GM12891 (cell line): ENCODE data around the gene TMEM131.
"Not testable (repeated sequence)": the region's sequence is repeated elsewhere in the genome, so short reads cannot be mapped to it uniquely, and the experiment has no call there.

Source experiments
- DNase-seq: peaks from one replicate; pipeline ENCODE4 v3.0.0; 2011; ENCODE audit warnings: low spot score; ENCODE audit not compliant: insufficient read length
- FAIRE-seq: peaks from 2 replicates; lab custom pipeline; 2011; peaks lifted over from hg19 to GRCh38; lab: Jason Lieb, UNC
- PAX5 ChIP-seq: IDR thresholded peaks from 2 replicates; pipeline ENCODE4 v1.6.1; 2011; ENCODE audit warnings: low read length, moderate library complexity, mild to moderate bottlenecking; ENCODE audit not compliant: insufficient read depth, severe bottlenecking
- POLR2A ChIP-seq: IDR thresholded peaks from 2 replicates; pipeline ENCODE4 v1.6.1; 2011; ENCODE audit warnings: low read depth, low read length, control low read depth
- POLR2AphosphoS5 ChIP-seq: IDR thresholded peaks from 2 replicates; pipeline ENCODE4 v1.6.1; 2011; ENCODE audit warnings: low read depth, low read length, control low read depth
- POU2F2 ChIP-seq: IDR thresholded peaks from 2 replicates; pipeline ENCODE4 v1.6.1; 2011; ENCODE audit warnings: low read depth, mild to moderate bottlenecking, control low read depth, low read length, moderate library complexity
- SPI1 ChIP-seq: IDR thresholded peaks from 2 replicates; pipeline ENCODE4 v1.6.1; 2011; ENCODE audit warnings: low read depth, low read length, control low read depth
- TAF1 ChIP-seq: IDR thresholded peaks from 2 replicates; pipeline ENCODE4 v1.6.1; 2011; ENCODE audit warnings: low read depth, low read length, control low read depth

The TMEM131 gene

DNA sequence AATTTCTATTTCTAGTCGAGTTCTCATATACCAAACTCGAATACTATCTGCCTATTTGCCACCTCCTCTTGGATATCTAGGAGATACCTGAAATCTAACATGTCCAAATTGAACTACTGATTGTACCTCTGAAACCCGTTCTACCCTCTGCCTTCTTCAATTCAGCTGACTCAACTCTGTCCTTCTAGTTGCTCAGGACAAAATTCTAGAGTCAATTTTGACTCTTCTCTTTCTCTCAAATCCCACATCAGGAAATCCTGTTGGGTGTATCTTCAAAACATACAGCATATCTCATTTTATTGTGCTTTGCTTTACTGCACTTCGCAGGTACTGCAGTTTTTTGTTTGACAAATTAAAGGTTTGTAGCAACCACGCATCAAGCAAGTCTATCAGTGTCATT is 144.6 kb downstream of the TMEM131 start:
- DNase-seq (no peak), FAIRE-seq (peak; percentile 5)
- TF ChIP-seq POU2F2 = no peak
- no peak for TF ChIP-seq TAF1
- TF ChIP-seq POLR2A = no peak
- no peak for TF ChIP-seq POLR2AphosphoS5
- TF ChIP-seq SPI1 = no peak
- TF ChIP-seq PAX5 = no peak

DNA sequence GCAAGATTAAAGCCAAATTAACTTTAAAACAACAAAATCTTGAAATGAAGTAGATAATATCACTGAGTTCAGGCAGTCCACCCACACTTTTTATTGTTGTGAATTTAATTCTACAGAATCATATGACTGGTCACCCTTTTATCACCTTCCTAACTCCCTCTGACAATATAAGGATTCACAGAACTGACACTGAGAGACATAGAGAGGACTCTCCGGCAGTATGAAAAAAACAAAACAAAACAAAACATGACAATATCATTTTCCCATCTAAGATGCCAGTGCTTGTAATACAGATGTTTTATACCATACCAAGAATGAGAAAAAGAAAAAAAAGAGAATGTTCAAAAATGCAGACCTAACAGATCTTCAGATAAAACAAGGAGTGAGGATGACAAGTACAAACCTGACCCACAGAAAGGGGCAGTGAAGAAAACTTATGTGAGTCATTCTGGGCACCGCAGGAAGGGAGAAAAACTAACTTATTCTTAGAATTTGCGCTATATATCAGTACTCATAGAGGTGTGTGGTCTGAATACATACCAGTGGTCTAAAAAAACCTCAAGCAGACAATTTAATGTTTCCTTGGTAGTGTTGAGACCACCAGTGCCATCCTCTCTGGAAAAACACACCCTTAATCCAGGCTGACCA is 145.7 kb downstream of the TMEM131 start:
- FAIRE-seq = no peak
- DNase-seq = no peak
- TF ChIP-seq POLR2A = no peak
- no peak for TF ChIP-seq TAF1
- no peak for TF ChIP-seq POU2F2
- no peak for TF ChIP-seq PAX5
- no peak for TF ChIP-seq SPI1
- TF ChIP-seq POLR2AphosphoS5 = no peak

DNA sequence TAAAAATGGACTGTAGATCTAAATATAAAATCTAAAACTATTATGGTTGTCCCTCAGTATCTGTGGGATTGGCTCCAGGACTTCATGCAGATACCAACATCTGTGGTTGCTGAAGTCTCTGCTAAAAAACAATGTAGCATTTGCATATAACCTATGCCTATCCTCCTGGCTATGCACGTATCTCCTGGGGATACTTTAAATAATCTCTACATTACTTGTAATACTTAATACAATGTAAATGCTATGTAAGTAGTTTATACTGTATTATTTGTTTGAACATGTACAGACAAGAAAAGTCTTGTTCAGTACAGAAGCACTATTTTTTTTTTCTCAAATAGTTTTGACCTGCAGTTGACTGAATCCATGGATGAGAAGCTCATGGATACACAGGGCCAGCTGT is 147.4 kb downstream of the TMEM131 start:
- TF ChIP-seq POU2F2 = no peak
- no peak for TF ChIP-seq POLR2AphosphoS5
- TF ChIP-seq SPI1 = no peak
- TF ChIP-seq POLR2A = no peak
- DNase-seq (no peak), FAIRE-seq (no peak)

DNA sequence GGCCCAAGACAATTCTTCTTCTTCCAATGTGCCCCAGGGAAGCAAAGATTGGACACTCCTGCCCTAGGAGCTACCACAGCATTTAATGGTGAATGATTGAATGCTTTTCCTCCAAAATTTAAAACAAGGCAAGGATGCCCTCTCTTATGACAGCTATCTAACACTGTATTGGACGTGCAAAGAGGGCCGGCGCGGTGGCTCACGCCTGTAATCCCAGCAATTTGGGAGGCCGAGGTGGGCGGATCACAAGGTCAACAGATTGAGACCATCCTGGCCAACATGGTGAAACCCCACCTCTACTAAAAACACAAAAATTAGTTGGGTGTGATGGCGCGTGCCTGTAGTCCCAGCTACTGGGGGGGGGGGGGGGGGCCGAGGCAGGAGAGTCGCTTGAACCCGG is 149.0 kb downstream of the TMEM131 start:
- DNase-seq, FAIRE-seq: not testable (repeated sequence)

DNA sequence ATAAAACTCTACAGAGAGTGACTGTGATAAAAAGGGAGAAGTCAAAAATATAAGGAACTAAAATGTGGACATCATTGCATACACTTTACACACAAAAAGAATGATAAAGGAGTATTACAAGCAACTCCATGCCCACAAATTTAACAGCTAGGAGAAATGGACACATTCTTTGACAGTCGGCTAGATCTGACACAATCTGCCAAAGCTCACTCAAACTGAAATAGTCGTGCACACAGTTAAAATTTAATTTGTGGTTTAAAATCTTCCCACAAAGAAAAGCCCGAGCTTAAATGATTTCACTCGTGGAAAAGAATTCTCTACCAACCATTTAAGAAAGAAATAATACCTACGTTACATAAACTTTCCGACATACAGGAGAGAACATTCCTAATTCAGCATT is 149.9 kb downstream of the TMEM131 start:
- no peak for FAIRE-seq
- no peak for DNase-seq
- TF ChIP-seq POLR2A = no peak
- TF ChIP-seq SPI1 = no peak

DNA sequence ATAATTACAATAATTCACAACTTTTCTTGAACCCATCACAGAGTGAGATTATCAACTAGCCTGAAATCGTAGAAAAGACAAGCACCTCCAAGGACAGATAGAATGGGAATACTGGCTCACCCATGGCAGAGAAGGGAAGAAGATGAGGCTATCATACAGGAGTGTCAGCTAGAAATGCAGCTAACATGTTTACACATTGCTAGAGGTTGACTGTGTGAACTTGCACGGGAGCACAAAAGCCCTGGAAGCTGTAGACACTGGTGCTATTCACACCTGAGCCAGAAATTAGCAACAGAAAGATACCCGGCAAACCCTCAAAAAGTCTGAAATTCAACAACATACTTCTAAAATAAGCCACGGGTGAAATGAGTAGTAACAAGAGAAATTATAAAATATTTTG is 150.6 kb downstream of the TMEM131 start:
- no peak for FAIRE-seq

DNA sequence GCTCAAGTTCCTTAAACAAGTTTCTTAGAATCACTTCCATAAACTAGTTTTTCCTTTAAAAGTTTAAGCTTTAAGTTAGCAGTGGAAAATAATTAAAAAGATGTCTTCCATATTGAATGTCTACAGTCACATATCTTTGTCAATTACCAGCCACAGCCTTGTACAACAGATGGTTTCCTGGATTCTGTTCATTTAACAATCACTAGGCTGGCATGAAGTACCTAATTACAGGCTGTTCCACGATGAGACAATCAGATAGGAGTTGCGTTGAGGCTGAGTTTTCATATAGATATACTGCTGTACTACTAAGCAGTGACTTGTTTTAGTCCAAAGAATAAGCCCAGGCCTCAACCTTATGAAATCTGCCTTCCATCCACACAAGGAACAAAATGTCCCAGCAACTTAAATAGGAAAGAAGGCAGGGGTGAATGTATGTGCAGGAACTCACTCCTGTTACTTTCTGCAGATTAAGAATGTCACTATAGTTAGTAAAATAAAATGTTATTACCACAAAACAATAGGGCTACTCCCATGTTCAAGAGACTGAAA is 151.4 kb downstream of the TMEM131 start:
- DNase-seq (no peak), FAIRE-seq (peak; percentile 9)
- TF ChIP-seq TAF1 (no peak), POLR2A (no peak), POU2F2 (no peak), SPI1 (no peak), POLR2AphosphoS5 (no peak)

More for the DNA sequence above, 150.6 kb downstream of the TMEM131 start:
- no peak for TF ChIP-seq POLR2AphosphoS5
- TF ChIP-seq PAX5 = no peak
- TF ChIP-seq POU2F2 = no peak
- no peak for TF ChIP-seq SPI1
- no peak for TF ChIP-seq POLR2A
- TF ChIP-seq TAF1 = no peak
- no peak for DNase-seq

DNA sequence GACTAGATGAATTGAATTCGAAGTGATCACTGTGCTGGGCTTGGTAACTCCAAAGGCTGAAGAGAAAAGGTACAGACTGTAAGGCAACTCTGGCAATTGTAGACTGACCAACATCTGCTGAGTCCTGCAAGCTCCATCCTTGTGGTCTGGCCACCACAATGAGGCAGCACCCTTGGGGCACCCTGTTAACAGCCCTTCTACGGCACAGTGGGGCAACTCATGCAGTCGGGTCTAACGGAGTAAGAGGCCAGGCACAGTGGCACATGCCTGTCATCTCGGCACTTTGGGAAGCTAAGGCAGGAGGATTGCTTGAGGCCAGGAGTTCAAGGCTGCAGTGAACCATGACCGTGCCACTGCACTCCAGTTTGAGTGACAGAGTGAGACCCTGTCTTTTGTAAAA is 155.6 kb downstream of the TMEM131 start:
- DNase-seq (no peak), FAIRE-seq (no peak)

DNA sequence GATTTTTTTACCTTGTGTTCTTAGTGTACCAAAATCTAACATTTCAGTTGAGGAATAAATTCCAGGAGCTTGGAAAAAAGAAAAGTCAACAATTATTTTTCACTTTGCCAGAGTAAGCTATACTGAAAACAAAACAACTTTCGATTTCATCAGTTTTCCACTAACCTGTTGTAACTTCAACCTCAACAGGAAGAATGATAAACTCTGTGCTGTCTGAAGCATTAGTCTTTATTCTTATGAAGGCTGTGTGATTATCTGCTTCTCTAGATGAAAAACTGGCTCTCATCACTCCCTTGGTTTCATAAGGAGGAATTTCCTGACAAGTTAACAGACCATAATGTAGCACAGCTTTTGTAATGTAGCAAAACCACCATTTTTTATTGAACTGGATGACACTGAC is 161.1 kb downstream of the TMEM131 start:
- TF ChIP-seq POU2F2 = no peak
- TF ChIP-seq TAF1 = no peak
- TF ChIP-seq POLR2AphosphoS5 = no peak
- TF ChIP-seq PAX5 = no peak
- TF ChIP-seq SPI1 = no peak
- TF ChIP-seq POLR2A = no peak
- no peak for FAIRE-seq
- no peak for DNase-seq

More for the DNA sequence above, 155.6 kb downstream of the TMEM131 start:
- TF ChIP-seq SPI1 (no peak), POLR2A (no peak), PAX5 (no peak), TAF1 (no peak), POU2F2 (no peak), POLR2AphosphoS5 (no peak)

DNA sequence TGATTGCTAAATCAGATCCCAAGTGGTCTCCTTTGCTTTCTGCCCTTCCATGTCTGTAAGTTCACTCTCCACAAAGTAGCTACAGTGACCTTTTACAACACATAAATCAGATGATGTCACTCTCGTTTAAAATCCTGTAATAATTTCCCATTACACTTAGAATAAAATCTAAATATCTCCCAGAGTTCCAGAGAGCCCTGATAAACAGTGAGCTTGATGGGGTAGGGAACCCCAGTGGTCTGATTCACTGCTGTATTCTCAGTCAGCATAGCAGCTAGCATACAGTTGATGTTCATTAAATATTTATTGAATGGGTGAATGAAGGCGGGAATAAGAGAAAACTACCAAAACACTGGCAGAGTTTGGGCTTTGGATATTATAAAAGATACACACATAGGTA is 164.6 kb downstream of the TMEM131 start:
- DNase-seq (no peak), FAIRE-seq (no peak)
- TF ChIP-seq PAX5 = no peak
- no peak for TF ChIP-seq POU2F2
- no peak for TF ChIP-seq POLR2A
- no peak for TF ChIP-seq POLR2AphosphoS5
- TF ChIP-seq TAF1 = no peak
- no peak for TF ChIP-seq SPI1

DNA sequence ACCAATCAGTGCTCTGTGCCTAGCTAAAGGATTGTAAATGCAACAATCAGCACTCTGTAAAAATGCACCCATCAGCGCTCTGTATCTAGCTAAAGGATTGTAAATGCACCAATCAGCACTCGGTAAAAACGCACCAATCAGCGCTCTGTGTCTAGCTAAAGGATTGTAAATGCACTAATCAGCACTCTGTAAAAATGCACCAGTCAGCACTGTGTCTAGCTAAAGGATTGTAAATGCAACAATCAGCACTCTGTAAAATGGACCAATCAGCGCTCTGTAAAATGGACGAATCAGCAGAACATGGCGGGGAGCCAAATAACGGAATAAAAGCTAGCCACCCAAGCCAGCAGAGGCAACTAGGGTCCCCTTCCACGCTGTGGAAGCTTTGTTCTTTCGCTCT is 166.5 kb downstream of the TMEM131 start:
- not testable (repeated sequence) for FAIRE-seq, DNase-seq

DNA sequence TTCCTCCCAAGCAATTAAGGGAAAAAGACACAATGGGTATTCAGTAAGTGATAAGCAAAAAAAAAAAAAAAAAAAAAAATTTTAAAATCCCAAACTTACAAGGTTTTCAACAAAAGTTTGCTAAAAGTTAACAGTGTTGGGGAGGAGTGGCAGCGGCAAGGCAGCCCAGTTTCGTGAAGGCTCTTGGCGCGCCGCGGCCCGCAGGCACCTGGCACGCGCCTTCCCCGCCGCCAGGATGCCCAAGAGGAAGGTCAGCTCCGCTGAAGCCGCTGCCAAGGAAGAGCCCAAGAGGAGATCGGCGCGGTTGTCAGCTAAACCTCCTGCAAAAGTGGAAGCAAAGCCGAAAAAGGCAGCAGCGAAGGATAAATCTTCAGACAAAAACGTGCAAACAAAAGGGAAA is 168.7 kb downstream of the TMEM131 start:
- not testable (repeated sequence) for FAIRE-seq, DNase-seq
